GM12872 (cell line): ENCODE measurements around the gene MYO19.

Source experiments
- TF ChIP-seq, protein P1 (sequence below): IDR thresholded peaks from 3 replicates; pipeline ENCODE4 v1.5.1; 2011; ENCODE audit warnings: low read depth, mild to moderate bottlenecking, low read length, moderate library complexity; ENCODE audit not compliant: insufficient read depth

MYO19 gene

DNA sequence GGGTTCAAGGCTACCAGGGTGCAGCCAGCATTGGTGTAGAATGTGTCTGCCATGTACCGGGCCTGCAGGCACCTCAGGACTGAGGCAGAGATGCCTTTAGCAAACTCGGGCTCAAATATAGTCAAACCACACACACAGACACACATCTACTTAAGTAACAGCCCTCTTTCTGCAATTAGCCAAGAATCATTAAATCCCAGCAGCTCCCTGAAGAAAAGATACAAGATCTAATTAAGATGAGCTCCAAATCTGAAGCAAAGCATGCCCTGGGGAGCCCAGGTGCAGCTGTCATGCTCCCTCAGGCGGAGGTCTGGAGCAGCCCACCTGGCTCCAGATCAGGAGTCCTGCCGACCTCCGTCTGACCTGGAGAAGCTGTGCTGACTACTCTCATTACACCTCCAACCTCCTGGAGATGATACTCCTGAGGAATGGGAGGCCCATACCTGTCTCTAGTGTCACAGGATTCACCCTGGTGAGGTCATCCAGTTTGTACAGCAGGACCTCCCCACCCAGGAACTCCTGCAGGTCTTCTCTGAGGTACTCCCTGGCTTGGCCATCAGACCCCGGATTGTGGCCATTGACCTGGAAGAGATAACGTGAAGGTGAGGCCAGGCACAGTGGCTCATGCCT is 6.9 kb downstream of the MYO19 start:
- TF ChIP-seq, protein P1, sequence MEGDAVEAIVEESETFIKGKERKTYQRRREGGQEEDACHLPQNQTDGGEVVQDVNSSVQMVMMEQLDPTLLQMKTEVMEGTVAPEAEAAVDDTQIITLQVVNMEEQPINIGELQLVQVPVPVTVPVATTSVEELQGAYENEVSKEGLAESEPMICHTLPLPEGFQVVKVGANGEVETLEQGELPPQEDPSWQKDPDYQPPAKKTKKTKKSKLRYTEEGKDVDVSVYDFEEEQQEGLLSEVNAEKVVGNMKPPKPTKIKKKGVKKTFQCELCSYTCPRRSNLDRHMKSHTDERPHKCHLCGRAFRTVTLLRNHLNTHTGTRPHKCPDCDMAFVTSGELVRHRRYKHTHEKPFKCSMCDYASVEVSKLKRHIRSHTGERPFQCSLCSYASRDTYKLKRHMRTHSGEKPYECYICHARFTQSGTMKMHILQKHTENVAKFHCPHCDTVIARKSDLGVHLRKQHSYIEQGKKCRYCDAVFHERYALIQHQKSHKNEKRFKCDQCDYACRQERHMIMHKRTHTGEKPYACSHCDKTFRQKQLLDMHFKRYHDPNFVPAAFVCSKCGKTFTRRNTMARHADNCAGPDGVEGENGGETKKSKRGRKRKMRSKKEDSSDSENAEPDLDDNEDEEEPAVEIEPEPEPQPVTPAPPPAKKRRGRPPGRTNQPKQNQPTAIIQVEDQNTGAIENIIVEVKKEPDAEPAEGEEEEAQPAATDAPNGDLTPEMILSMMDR = no peak

DNA sequence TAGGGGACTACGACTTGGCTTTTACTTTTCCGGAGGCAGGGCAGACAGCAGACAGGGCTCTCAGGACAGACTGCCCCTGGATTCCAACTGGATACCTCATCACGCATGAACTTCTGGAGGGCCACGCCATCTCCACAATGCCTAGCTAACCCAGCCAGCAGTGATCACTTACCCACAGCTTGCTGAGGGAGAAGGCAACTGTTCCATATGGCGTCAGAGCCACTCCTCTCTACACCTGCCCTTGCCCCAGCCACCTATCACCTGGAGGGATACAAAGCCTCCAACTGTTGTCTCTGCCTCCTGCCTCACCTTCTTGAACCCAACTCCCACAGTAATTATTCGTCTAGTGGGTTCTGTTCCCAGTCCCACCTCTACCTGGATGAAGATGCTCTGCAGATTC is 8.8 kb downstream of the MYO19 start:
- TF ChIP-seq, protein P1 = no peak

DNA sequence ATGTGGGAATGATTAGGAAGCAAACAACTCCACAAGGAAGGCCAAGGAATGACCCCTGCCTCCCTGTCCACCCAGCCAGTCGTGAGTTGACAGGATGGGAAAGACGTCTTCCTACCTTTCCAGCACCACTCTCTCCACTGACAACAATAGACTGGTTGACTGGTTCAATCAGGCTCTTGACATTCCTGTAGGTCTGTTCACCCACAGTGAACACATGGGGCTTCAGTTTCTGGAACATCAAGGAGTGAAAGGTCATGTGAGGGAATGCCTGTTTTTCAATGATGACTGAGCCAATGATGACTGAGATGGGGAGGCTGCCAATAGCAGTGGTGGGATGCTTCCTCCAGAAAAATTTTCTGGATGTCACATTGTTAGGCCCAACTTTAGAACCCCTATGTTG is 9.6 kb downstream of the MYO19 start:
- TF ChIP-seq, protein P1 = no peak

DNA sequence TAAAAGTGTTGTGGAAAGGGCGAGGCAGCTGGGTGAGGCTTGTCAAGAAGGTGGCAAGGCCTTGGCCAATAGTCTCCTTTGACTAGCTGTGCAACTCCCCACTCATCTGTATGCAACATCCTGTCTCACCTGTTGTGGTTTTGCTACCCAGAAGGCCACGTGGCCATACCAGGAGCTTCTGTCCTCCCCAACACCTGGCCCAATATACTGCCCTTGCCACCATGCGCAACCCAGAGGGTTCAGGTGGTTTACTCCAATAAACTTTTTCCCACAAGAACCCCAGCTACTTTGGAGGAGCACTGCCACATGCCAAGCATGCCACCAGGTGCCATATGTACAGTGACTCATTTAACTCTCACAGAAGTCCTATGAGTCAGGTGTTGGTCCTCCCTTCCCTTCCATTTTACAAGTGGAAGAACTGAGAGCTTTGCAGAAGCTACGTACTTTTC is 10.2 kb downstream of the MYO19 start:
- TF ChIP-seq, protein P1 = no peak

DNA sequence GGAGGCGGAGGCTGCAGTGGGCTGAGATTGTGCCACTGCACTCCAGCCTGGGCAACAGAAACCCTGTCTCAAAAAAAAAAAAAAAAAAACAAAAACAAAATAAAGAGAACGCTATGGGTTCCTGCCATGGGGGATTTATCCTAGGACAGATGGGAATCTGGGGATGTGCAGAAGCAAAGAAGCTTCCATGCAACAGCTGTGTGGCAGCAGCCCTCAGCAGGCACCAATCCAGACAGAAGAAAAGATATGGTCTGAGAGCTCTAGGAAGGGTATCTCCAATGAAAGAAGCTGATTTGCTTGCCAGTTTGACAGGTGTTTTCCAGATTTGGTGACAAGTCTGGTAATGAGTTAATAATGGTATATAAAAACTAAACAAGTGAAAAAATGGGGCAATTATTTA is 11.6 kb downstream of the MYO19 start:
- TF ChIP-seq, protein P1 = no peak

DNA sequence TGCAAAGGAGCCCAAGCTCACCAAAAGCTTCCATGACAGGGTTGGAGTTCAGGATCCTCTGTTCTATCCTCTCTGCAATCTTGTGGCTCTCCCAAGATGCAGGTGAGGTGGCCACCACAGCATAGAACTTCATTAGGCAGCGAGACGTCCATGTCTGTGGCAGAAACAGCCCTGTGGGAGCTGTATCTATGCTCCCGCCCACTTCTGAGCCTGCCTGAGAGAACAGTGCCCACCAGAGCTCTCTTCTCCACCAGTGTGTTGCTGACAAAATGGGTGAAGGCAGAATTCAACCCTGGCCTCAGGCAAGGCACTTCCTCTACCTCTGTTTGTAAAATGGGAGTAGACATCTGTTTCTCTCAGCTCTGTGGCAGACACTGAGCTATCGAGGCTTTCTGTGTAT is 18.8 kb downstream of the MYO19 start:
- TF ChIP-seq, protein P1 = no peak

DNA sequence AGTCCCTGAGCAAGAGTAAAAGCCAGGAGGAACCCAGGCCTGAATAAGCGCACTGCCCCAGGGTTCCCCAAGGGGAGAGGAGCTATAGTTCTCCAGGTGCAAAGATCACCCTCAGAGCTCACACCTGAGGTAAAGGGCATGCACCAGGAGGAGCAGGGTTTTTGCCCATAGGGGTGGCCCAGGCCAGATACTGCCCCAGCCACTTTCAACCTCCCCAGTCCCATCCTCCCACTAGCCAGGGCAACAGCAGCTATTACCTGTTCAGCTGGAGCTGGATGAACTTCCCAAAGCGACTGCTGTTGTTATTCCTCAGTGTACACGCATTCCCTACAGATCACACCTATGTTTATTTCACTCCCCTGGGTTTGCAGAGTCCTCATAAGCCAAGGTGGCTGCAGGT is 19.8 kb downstream of the MYO19 start:
- TF ChIP-seq, protein P1 = no peak
